PC-3 (cell line): Measurements from ENCODE around the gene TRPM5. TPM values are rescaled to one million over a fixed set of nuclear protein-coding genes. Genes with fewer than 3 reads are reported as not detected.

Source experiments
- ATAC-seq: fragments of 200-7000 bp; cut with Tn5 transposase; 2 replicates; pipeline ENCODE4 v1.9.1; 2020; ENCODE audit warnings: mild to moderate bottlenecking, moderate library complexity
- BruUV-seq: library from RNA; stranded (reverse); fragments of 400-500 nt; replicated peaks from 2 replicates; lab custom pipeline; 2021; lab: Mats Ljungman, UMichigan
- CTCF ChIA-PET: fragments of 300-600 bp; sonication (Branson Sonifier 250); formaldehyde crosslinking; loops from one replicate; lab custom pipeline; 2022; ENCODE audit warnings: antibody characterized with exemption; lab: Charles Lee
- POLR2A ChIA-PET: fragments of 300-600 bp; sonication (Branson Sonifier 250); formaldehyde crosslinking; loops from one replicate; lab custom pipeline; 2022; ENCODE audit warnings: antibody characterized with exemption; ENCODE audit not compliant: unreplicated experiment; lab: Charles Lee
- DNase-seq: peaks from one replicate; pipeline ENCODE4 v3.0.0-alpha.2; 2015
- H2AFZ ChIP-seq: fragments of 300-600 bp; sonication (generic); 2 replicates; pipeline ENCODE4 v1.6.0; 2016; ENCODE audit warnings: antibody characterized with exemption, low read length
- H3F3A ChIP-seq: fragments of 300-600 bp; sonication (generic); one replicate; pipeline ENCODE4 v1.6.0; 2017; ENCODE audit warnings: antibody characterized with exemption, low read length, control low read depth, mild to moderate bottlenecking; ENCODE audit not compliant: unreplicated experiment
- H3K27ac ChIP-seq: fragments of 300-600 bp; sonication (generic); 2 replicates; pipeline ENCODE4 v1.5.1; 2016; ENCODE audit warnings: mild to moderate bottlenecking, low read length
- H3K27me3 ChIP-seq: fragments of 300-600 bp; sonication (generic); 2 replicates; pipeline ENCODE4 v1.6.1; 2016; ENCODE audit warnings: low read length, mixed read lengths
- H3K36me3 ChIP-seq: fragments of 300-600 bp; sonication (generic); 2 replicates; pipeline ENCODE4 v1.6.1; 2016; ENCODE audit warnings: low read depth, mixed run types, low read length, mixed read lengths
- H3K4me1 ChIP-seq: fragments of 300-600 bp; sonication (generic); 2 replicates; pipeline ENCODE4 v1.5.1; 2016; ENCODE audit warnings: low read length; ENCODE audit not compliant: insufficient read depth
- H3K4me2 ChIP-seq: fragments of 300-600 bp; sonication (generic); 2 replicates; pipeline ENCODE4 v1.6.0; 2016; ENCODE audit warnings: low read length
- H3K4me3 ChIP-seq: fragments of 300-600 bp; sonication (generic); 2 replicates; pipeline ENCODE4 v1.5.1; 2016; ENCODE audit warnings: mild to moderate bottlenecking, low read length, mixed read lengths
- H3K79me2 ChIP-seq: fragments of 300-600 bp; sonication (generic); 2 replicates; pipeline ENCODE4 v1.6.1; 2017; ENCODE audit warnings: low read length, mixed read lengths
- H3K9ac ChIP-seq: fragments of 300-600 bp; sonication (generic); 2 replicates; pipeline ENCODE4 v1.6.0; 2016; ENCODE audit warnings: mild to moderate bottlenecking, low read length
- H3K9me2 ChIP-seq: fragments of 300-600 bp; sonication (generic); replicated peaks from 2 replicates; pipeline ENCODE4 v1.6.1; 2016; ENCODE audit warnings: mixed run types, low read length, mixed read lengths
- H3K9me3 ChIP-seq: fragments of 300-600 bp; sonication (generic); 2 replicates; pipeline ENCODE4 v1.6.1; 2016; ENCODE audit warnings: low read length, mixed read lengths
- H4K20me1 ChIP-seq: fragments of 300-600 bp; sonication (generic); 2 replicates; pipeline ENCODE4 v1.6.1; 2016; ENCODE audit warnings: low read length, mixed read lengths
- EZH2 ChIP-seq: fragments of 300-600 bp; sonication (generic); IDR thresholded peaks from one replicate; pipeline ENCODE4 v1.6.1; 2017; ENCODE audit warnings: antibody characterized with exemption, mild to moderate bottlenecking, low read length; ENCODE audit not compliant: unreplicated experiment
- intact Hi-C: fragments of 100-400 bp; cut with micrococcal nuclease; formaldehyde crosslinking; loops from 2 replicates; pipeline ENCODE4 v1.9.0; 2023
- total RNA-seq: library from RNA; depleted of rRNA; stranded (reverse); fragments of >200 nt; gene quantifications from 2 replicates; pipeline ENCODE4 v1.2.3, GENCODE V29; 2014; rRNA removed

TRPM5 gene
- total RNA-seq, 1 experiment from 2014 or later = not detected

- no peak for TF ChIP-seq EZH2
- H3K4me3 ChIP-seq = no peak overlapping the region
- peaks cover 6% of the 10 kb centered on the region; the same call in 1 of the 2 replicates for H4K20me1 ChIP-seq
- ChIA-PET POLR2A (no interaction called here), CTCF (no interaction called here)
- H3K9me3 ChIP-seq = no peaks in the 10 kb centered on the region
- no peaks in the 10 kb centered on the region; the same call in 1 of the 2 replicates for H3K36me3 ChIP-seq
- DNase-seq (no peak), ATAC-seq (no peak)
- H3K4me2 ChIP-seq = no peak overlapping the region
- BruUV-seq = no TSS peak
- no peak overlapping the region for H3K9ac ChIP-seq
- H3K27me3 ChIP-seq = no peaks in the 10 kb centered on the region
- peaks cover 10% of the 10 kb centered on the region for H3K4me1 ChIP-seq
- intact Hi-C loops = no loop called here
- no peaks in the 10 kb centered on the region for H3F3A ChIP-seq
- H3K9me2 ChIP-seq = no peaks in the 10 kb centered on the region
- peaks cover 18% of the 10 kb centered on the region for H3K79me2 ChIP-seq
- no peak overlapping the region for H2AFZ ChIP-seq
- no peak overlapping the region for H3K27ac ChIP-seq
These were observed 49.6 kb downstream of the TRPM5 start for GRCh38 chr11:2394818-2395105.

Other genes starting within 250 kb of the TRPM5 start
- gene ASCL2, start 173.9 kb downstream of the TRPM5 start, total RNA-seq = 0.58 and 1.1 TPM in 2 replicates
- gene C11orf21, start 142.6 kb downstream of the TRPM5 start, total RNA-seq = not detected in 2 replicates
- gene TSPAN32, start 142.5 kb downstream of the TRPM5 start, total RNA-seq = not detected in 2 replicates
- 134 and 140 TPM in 2 replicates for gene CD81, start 67.2 kb downstream of the TRPM5 start, total RNA-seq
- 88.3 and 98.5 TPM in 2 replicates for gene TSSC4, start 43.8 kb downstream of the TRPM5 start, total RNA-seq
- gene KCNQ1, start 494 bp upstream of the TRPM5 start, total RNA-seq = 0.40 and 3.0 TPM in 2 replicates